Measurements from ENCODE around the gene MORF4L1. TPM values are rescaled to one million over a fixed set of nuclear protein-coding genes. Genes with fewer than 3 reads are reported as not detected.

MORF4L1 gene
- total and polyA plus RNA-seq, 3 donors from 2014 or later, result 413 to 1,132 (median 414) TPM

GRCh38 chr15:78917888-78918287 lies 45.2 kb downstream of the MORF4L1 start:
- no peaks in the 10 kb centered on the region for H3K27me3 ChIP-seq
- peak overlapping the region in 1 of 2 donors; percentile 83 for H3K27ac ChIP-seq
- no peak for DNase-seq
- intact Hi-C loops (cut with DNase I; ENCODE audit: low total_unique reads), result no loop called here
- TF ChIP-seq CTCF (IDR thresholded peaks at IDR 0.05), result no peak
- no peak for TF ChIP-seq POLR2A (IDR thresholded peaks at IDR 0.05)
- no peaks in the 10 kb centered on the region for H3K36me3 ChIP-seq (ENCODE audit: low read depth, missing control alignments)
- 80 to 86% methylated on average over 4 of the region's 4 CpGs for WGBS, 2 donors
- no peak overlapping the region for H3K4me3 ChIP-seq
- H3K4me1 ChIP-seq, result peaks cover 34% of the 10 kb centered on the region
- no peaks in the 10 kb centered on the region for H3K9me3 ChIP-seq

- Histone ChIP-seq H3K36me3 (ENCODE audit: low read depth, missing control alignments) (no peaks in the 10 kb centered on the region), H3K27me3 (no peaks in the 10 kb centered on the region), H3K4me1 (peaks cover 8% of the 10 kb centered on the region), H3K27ac (no peak overlapping the region), H3K4me3 (no peak overlapping the region), H3K9me3 (no peaks in the 10 kb centered on the region)
- TF ChIP-seq CTCF (IDR thresholded peaks at IDR 0.05) (no peak), POLR2A (IDR thresholded peaks at IDR 0.05) (no peak)
- DNase-seq, result no peak
- 81 to 91% methylated on average over 5 to 6 of the region's 6 CpGs for WGBS, 2 donors
- intact Hi-C loops (cut with DNase I; ENCODE audit: low total_unique reads), result no loop called here
Observed at GRCh38 chr15:78921517-78921916, 48.8 kb downstream of the MORF4L1 start.

- no peak for DNase-seq
- intact Hi-C loops (cut with DNase I; ENCODE audit: low total_unique reads), result no loop called here
- no peaks in the 10 kb centered on the region for H3K9me3 ChIP-seq
- no peaks in the 10 kb centered on the region for H3K27me3 ChIP-seq
- peaks cover 4% of the 10 kb centered on the region for H3K4me1 ChIP-seq
- no peak overlapping the region for H3K27ac ChIP-seq
- 89 to 97% methylated on average over 4 to 14 of the region's 14 CpGs for WGBS, 2 donors
- H3K4me3 ChIP-seq, result no peak overlapping the region
- no peaks in the 10 kb centered on the region for H3K36me3 ChIP-seq (ENCODE audit: low read depth, missing control alignments)
- TF ChIP-seq POLR2A (IDR thresholded peaks at IDR 0.05), result no peak
- TF ChIP-seq CTCF (IDR thresholded peaks at IDR 0.05), result no peak
Observed at GRCh38 chr15:78921940-78922339, 49.2 kb downstream of the MORF4L1 start.

- Histone ChIP-seq H3K27ac (no peak overlapping the region), H3K4me1 (peaks cover 3% of the 10 kb centered on the region), H3K27me3 (no peaks in the 10 kb centered on the region), H3K9me3 (no peaks in the 10 kb centered on the region), H3K4me3 (no peak overlapping the region), H3K36me3 (ENCODE audit: low read depth, missing control alignments) (no peaks in the 10 kb centered on the region)
- DNase-seq, result no peak
- intact Hi-C loops (cut with DNase I; ENCODE audit: low total_unique reads), result no loop called here
- no peak for TF ChIP-seq POLR2A (IDR thresholded peaks at IDR 0.05)
- TF ChIP-seq CTCF (IDR thresholded peaks at IDR 0.05), result no peak
- WGBS, 2 donors, result 69 to 72% methylated on average over 7 of the region's 7 CpGs
Observed at GRCh38 chr15:78922527-78922926, 49.8 kb downstream of the MORF4L1 start.

GRCh38 chr15:78923015-78923414 lies 50.3 kb downstream of the MORF4L1 start:
- Histone ChIP-seq H3K27ac (no peak overlapping the region), H3K4me3 (no peak overlapping the region), H3K27me3 (no peaks in the 10 kb centered on the region), H3K9me3 (no peaks in the 10 kb centered on the region), H3K4me1 (peaks cover 3% of the 10 kb centered on the region), H3K36me3 (ENCODE audit: low read depth, missing control alignments) (no peaks in the 10 kb centered on the region)
- no peak for DNase-seq
- TF ChIP-seq POLR2A (IDR thresholded peaks at IDR 0.05) (no peak), CTCF (IDR thresholded peaks at IDR 0.05) (no peak)
- intact Hi-C loops (cut with DNase I; ENCODE audit: low total_unique reads), result no loop called here
- WGBS, 2 donors, result 66 to 73% methylated on average over 7 of the region's 7 CpGs
